Transverse colon (tissue), 3 donors: Measurements from ENCODE around the gene CNTN4.

Experiments used
- EP300 ChIP-seq: sonication (generic); formaldehyde crosslinking; IDR thresholded peaks from one replicate; pipeline ENCODE4 v1.6.1; 2017; ENCODE audit warnings: antibody characterized with exemption, low read depth
- POLR2A ChIP-seq: fragments of 450-650 bp; IDR thresholded peaks from one replicate; pipeline ENCODE4 v1.6.1; 2016; ENCODE audit warnings: antibody characterized with exemption, mild to moderate bottlenecking, moderate library complexity
- TF ChIP-seq, protein P1 (sequence below), 5 experiments: fragments of 200-600 bp in 3 of 5; fragments of 450-650 bp in 2 of 5; sonication (generic) in 3 of 5; IDR thresholded peaks; 1 replicate in 2 of 5; 2 replicates in 3 of 5; pipeline ENCODE4 v1.5.1; 2016 to 2017; ENCODE audit warnings: antibody characterized with exemption in 5 of 5, inconsistent platforms in 3 of 5, mild to moderate bottlenecking in 2 of 5, moderate library complexity in 1 of 5

DNA sequence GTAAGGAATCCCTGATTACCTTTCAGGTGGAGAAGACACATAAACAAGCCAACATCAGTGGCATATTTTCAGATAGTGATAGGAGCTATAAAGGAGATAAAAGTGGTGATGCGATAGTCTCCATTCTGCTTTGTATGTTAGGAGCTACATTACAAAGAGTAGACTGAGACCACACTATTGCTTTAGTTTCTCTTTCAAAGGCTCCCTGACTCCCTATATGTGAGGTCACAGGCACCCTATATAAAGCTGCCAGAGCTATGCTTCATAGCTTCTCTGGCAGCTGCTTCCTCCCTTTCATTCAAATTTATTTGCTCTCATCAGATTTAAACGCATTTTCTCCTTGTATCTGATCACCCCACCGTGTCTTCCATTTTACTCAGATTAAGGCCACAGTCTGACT lies 544.9 kb downstream of the CNTN4 start:
- TF ChIP-seq POLR2A (no peak), EP300 (no peak)
- TF ChIP-seq, protein P1, sequence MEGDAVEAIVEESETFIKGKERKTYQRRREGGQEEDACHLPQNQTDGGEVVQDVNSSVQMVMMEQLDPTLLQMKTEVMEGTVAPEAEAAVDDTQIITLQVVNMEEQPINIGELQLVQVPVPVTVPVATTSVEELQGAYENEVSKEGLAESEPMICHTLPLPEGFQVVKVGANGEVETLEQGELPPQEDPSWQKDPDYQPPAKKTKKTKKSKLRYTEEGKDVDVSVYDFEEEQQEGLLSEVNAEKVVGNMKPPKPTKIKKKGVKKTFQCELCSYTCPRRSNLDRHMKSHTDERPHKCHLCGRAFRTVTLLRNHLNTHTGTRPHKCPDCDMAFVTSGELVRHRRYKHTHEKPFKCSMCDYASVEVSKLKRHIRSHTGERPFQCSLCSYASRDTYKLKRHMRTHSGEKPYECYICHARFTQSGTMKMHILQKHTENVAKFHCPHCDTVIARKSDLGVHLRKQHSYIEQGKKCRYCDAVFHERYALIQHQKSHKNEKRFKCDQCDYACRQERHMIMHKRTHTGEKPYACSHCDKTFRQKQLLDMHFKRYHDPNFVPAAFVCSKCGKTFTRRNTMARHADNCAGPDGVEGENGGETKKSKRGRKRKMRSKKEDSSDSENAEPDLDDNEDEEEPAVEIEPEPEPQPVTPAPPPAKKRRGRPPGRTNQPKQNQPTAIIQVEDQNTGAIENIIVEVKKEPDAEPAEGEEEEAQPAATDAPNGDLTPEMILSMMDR (IDR thresholded peaks at IDR 0.05), result no peak
